ENCODE data around the gene CAMSAP3.

DNA sequence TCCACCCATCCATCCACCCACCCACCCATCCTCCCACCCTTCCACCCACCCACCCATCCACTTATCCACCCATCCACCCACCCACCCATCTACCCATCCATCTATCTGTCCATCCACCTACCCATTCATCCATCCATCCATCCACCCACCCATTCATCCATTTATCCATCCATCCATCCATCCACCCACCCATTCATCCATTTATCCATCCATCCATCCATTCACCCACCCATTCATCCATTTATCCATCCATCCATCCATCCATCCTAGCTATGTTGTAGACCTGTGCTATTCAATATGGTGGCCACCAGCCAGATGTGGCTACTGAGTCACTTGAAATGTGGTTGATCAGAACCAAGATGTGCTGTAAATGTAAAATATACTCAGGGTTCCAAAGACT lies 5.1 kb downstream of the CAMSAP3 start:
- TF ChIP-seq, protein P1, sequence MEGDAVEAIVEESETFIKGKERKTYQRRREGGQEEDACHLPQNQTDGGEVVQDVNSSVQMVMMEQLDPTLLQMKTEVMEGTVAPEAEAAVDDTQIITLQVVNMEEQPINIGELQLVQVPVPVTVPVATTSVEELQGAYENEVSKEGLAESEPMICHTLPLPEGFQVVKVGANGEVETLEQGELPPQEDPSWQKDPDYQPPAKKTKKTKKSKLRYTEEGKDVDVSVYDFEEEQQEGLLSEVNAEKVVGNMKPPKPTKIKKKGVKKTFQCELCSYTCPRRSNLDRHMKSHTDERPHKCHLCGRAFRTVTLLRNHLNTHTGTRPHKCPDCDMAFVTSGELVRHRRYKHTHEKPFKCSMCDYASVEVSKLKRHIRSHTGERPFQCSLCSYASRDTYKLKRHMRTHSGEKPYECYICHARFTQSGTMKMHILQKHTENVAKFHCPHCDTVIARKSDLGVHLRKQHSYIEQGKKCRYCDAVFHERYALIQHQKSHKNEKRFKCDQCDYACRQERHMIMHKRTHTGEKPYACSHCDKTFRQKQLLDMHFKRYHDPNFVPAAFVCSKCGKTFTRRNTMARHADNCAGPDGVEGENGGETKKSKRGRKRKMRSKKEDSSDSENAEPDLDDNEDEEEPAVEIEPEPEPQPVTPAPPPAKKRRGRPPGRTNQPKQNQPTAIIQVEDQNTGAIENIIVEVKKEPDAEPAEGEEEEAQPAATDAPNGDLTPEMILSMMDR (IDR thresholded peaks at IDR 0.05): no peak
- TF ChIP-seq POLR2AphosphoS5 (IDR thresholded peaks at IDR 0.05; ENCODE audit: insufficient read depth in 1 of 2, low read depth in 1 of 2) (no peak), POLR2A (IDR thresholded peaks at IDR 0.05) (no peak)
